A549 (cell line): Measurements from ENCODE around the gene LRRC3.

Source experiments
- CBX8 ChIP-seq: fragments of 200-600 bp; sonication (generic); IDR thresholded peaks from 2 replicates; pipeline ENCODE4 v1.6.1; 2016
- CEBPB ChIP-seq, 2 experiments: fragments of >200 bp in 1 of 2; sonication (Bioruptor Twin) in 1 of 2; formaldehyde crosslinking in 1 of 2; IDR thresholded peaks; 2 replicates each; pipeline ENCODE4 v1.6.1; 2012 to 2016
- CTCF ChIP-seq: fragments of >200 bp; sonication (Bioruptor Twin); formaldehyde crosslinking; IDR thresholded peaks from 3 replicates; pipeline ENCODE4 v1.5.1; 2016
- ESRRA ChIP-seq: fragments of 150-350 bp; IDR thresholded peaks from 2 replicates; pipeline ENCODE4 v1.6.1; 2014; ENCODE audit warnings: mild to moderate bottlenecking, low read length, borderline replicate concordance
- FOSB ChIP-seq: fragments of 250-450 bp; sonication (Bioruptor Pico); IDR thresholded peaks from 2 replicates; pipeline ENCODE4 v1.5.0; 2020; ENCODE audit warnings: mild to moderate bottlenecking, moderate library complexity
- HDAC2 ChIP-seq: fragments of 200-600 bp; sonication (generic); IDR thresholded peaks from 2 replicates; pipeline ENCODE4 v1.6.1; 2016
- JUNB ChIP-seq: fragments of >200 bp; sonication (Bioruptor Twin); formaldehyde crosslinking; IDR thresholded peaks from 2 replicates; pipeline ENCODE4 v1.6.1; 2016
- NFE2L2 ChIP-seq: fragments of 150-350 bp; conservative IDR thresholded peaks from 2 replicates; pipeline ENCODE4 v1.6.1; 2014; ENCODE audit warnings: low read length
- PHF8 ChIP-seq: fragments of 200-600 bp; sonication (generic); IDR thresholded peaks from 2 replicates; pipeline ENCODE4 v1.6.1; 2016; ENCODE audit warnings: low read depth, mild to moderate bottlenecking, antibody characterized with exemption, moderate library complexity, borderline replicate concordance
- POLR2A ChIP-seq: IDR thresholded peaks from 2 replicates; pipeline ENCODE4 v1.6.1; 2012; ENCODE audit warnings: mild to moderate bottlenecking, low read length
- POLR2AphosphoS2 ChIP-seq: conservative IDR thresholded peaks from 2 replicates; pipeline ENCODE4 v1.6.1; 2012; ENCODE audit warnings: low read length, improper control_type of control experiment, inconsistent platforms
- RAD21 ChIP-seq, 2 experiments: fragments of >200 bp in 1 of 2; sonication (Bioruptor Twin) in 1 of 2; formaldehyde crosslinking in 1 of 2; IDR thresholded peaks in 1 of 2; conservative IDR thresholded peaks in 1 of 2; 2 replicates in 1 of 2; 3 replicates in 1 of 2; pipeline ENCODE4 v1.6.1; 2012 to 2018; ENCODE audit warnings: inconsistent platforms in 1 of 2
- RARB ChIP-seq: fragments of 250-450 bp; sonication (Bioruptor Pico); IDR thresholded peaks from 2 replicates; pipeline ENCODE4 v1.8.0; 2021; ENCODE audit warnings: mild to moderate bottlenecking, moderate library complexity
- RFX5 ChIP-seq: fragments of 450-650 bp; IDR thresholded peaks from 2 replicates; pipeline ENCODE4 v1.7.1; 2014; ENCODE audit warnings: antibody characterized with exemption, mild to moderate bottlenecking, moderate library complexity

- TF ChIP-seq CBX8: no peak
- TF ChIP-seq NFE2L2: no peak
- no peak for TF ChIP-seq POLR2A
- TF ChIP-seq CTCF: no peak
- no peak for TF ChIP-seq HDAC2
- no peak for TF ChIP-seq RFX5
- TF ChIP-seq RAD21 (conservative IDR thresholded peaks at IDR 0.05 in 1 of 2, IDR thresholded peaks at IDR 0.05 in 1 of 2): no peak
- no peak for TF ChIP-seq PHF8
- TF ChIP-seq FOSB (CRISPR knock-in tag): no peak
- TF ChIP-seq CEBPB (IDR thresholded peaks at IDR 0.05): no peak
- no peak for TF ChIP-seq ESRRA
- no peak for TF ChIP-seq POLR2AphosphoS2
- TF ChIP-seq RARB (CRISPR knock-in tag): no peak
- TF ChIP-seq JUNB: no peak
These were observed 27.4 kb downstream of the LRRC3 start for GRCh38 chr21:44482581-44483287.
